Neural progenitor cell (in vitro differentiated cells): ENCODE measurements around the gene GPLD1. TPM values are rescaled to one million over a fixed set of nuclear protein-coding genes. Genes with fewer than 3 reads are reported as not detected.

ENCODE experiments used
- DNase-seq: peaks from one replicate; pipeline ENCODE4 v3.0.0-alpha.2; 2016; ENCODE audit warnings: low spot score
- H2AFZ ChIP-seq: fragments of 200-600 bp; sonication (generic); replicated peaks from 2 replicates; pipeline ENCODE4 v1.6.1; 2016; ENCODE audit warnings: antibody characterized with exemption
- H3F3A ChIP-seq: fragments of 200-600 bp; sonication (generic); 2 replicates; pipeline ENCODE4 v1.6.1; 2016; ENCODE audit warnings: antibody characterized with exemption, low read depth
- H3K27ac ChIP-seq: fragments of 200-600 bp; sonication (generic); 2 replicates; pipeline ENCODE4 v1.5.1; 2016; ENCODE audit warnings: mild to moderate bottlenecking
- H3K27me3 ChIP-seq: fragments of 200-600 bp; sonication (generic); 2 replicates; pipeline ENCODE4 v1.6.1; 2016; ENCODE audit warnings: mild to moderate bottlenecking, moderate library complexity
- H3K36me3 ChIP-seq: fragments of 200-600 bp; sonication (generic); 2 replicates; pipeline ENCODE4 v1.5.1; 2016
- H3K4me1 ChIP-seq: fragments of 200-600 bp; sonication (generic); 2 replicates; pipeline ENCODE4 v1.6.1; 2016; ENCODE audit warnings: mixed run types
- H3K4me2 ChIP-seq: fragments of 200-600 bp; sonication (generic); 2 replicates; pipeline ENCODE4 v1.6.1; 2016
- H3K4me3 ChIP-seq: fragments of 200-600 bp; sonication (generic); 2 replicates; pipeline ENCODE4 v1.5.1; 2016
- H3K79me2 ChIP-seq: fragments of 200-600 bp; sonication (generic); 2 replicates; pipeline ENCODE4 v1.6.1; 2016; ENCODE audit warnings: low read depth
- H3K9ac ChIP-seq: fragments of 200-600 bp; sonication (generic); 2 replicates; pipeline ENCODE4 v1.6.1; 2016
- H3K9me3 ChIP-seq: fragments of 200-600 bp; sonication (generic); 2 replicates; pipeline ENCODE4 v1.5.1; 2016; ENCODE audit warnings: low read depth
- H4K20me1 ChIP-seq: fragments of 200-600 bp; sonication (generic); 2 replicates; pipeline ENCODE4 v1.6.1; 2016; ENCODE audit warnings: low read depth
- H3K27ac Mint-ChIP-seq: 3 replicates; pipeline ENCODE4 v1.8.0; 2021; ENCODE audit warnings: mixed read lengths
- H3K27me3 Mint-ChIP-seq: 2 replicates; pipeline ENCODE4 v1.8.0; 2022; ENCODE audit warnings: low read depth, mild to moderate bottlenecking, inconsistent platforms, moderate library complexity, mixed read lengths; ENCODE audit not compliant: insufficient read depth
- H3K36me3 Mint-ChIP-seq: 3 replicates; pipeline ENCODE4 v1.8.0; 2021; ENCODE audit warnings: mixed read lengths
- H3K4me1 Mint-ChIP-seq: 3 replicates; pipeline ENCODE4 v1.8.0; 2021; ENCODE audit warnings: mixed read lengths
- H3K4me3 Mint-ChIP-seq: 3 replicates; pipeline ENCODE4 v1.8.0; 2021; ENCODE audit warnings: mild to moderate bottlenecking, moderate library complexity, mixed read lengths
- H3K9me3 Mint-ChIP-seq: 3 replicates; pipeline ENCODE4 v1.8.0; 2020; ENCODE audit warnings: mixed read lengths
- EZH2 ChIP-seq: fragments of 200-600 bp; sonication (generic); IDR thresholded peaks from 2 replicates; pipeline ENCODE4 v1.6.1; 2017; ENCODE audit warnings: antibody characterized with exemption, mild to moderate bottlenecking, moderate library complexity
- EZH2phosphoT487 ChIP-seq: fragments of 200-600 bp; sonication (generic); IDR thresholded peaks from 2 replicates; pipeline ENCODE4 v1.6.1; 2017; ENCODE audit warnings: antibody characterized with exemption
- total RNA-seq: library from RNA; depleted of rRNA; stranded (reverse); fragments of >200 nt; gene quantifications from 2 replicates; pipeline ENCODE4 v1.2.3, GENCODE V29; 2015; ENCODE audit warnings: low replicate concordance
- TF ChIP-seq, protein P1 (sequence below): fragments of 200-600 bp; sonication (generic); IDR thresholded peaks from 2 replicates; pipeline ENCODE4 v1.5.1; 2017; ENCODE audit warnings: antibody characterized with exemption, mild to moderate bottlenecking

GPLD1 gene
- total RNA-seq, 1 donor from 2014 or later: 8.3 TPM

DNA sequence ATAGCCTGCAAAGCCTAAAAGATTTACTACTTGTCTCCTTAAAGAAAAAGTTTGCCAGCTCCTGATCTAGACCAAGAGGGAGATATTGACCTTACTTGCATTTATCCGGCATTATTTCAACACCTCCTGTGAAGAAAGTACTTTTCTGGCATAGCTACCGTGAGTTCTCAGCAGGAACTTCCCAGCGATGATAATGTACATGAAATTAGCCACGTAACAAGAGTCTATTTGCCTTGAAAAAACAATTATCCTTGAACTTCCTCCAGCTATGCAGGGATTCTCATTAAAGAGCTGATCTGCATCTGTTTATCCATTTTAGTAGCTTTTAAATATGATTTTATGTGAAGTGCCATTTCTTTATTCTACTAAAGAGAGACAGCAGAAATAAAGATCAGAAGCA lies 47.1 kb upstream of the GPLD1 start:
- H2AFZ ChIP-seq: no peak overlapping the region
- H3K27ac ChIP-seq: no peak overlapping the region
- DNase-seq: no peak
- peaks cover 8% of the 10 kb centered on the region for H3F3A ChIP-seq
- H4K20me1 ChIP-seq: no peaks in the 10 kb centered on the region
- Mint-ChIP-seq H3K27ac (no peak overlapping the region), H3K36me3 (peaks cover 4% of the 10 kb centered on the region), H3K4me1 (peaks cover 12% of the 10 kb centered on the region), H3K9me3 (no peaks in the 10 kb centered on the region), H3K4me3 (no peak overlapping the region), H3K27me3 (peaks cover 2% of the 10 kb centered on the region)
- H3K4me3 ChIP-seq: no peak overlapping the region
- H3K9ac ChIP-seq: no peak overlapping the region
- H3K36me3 ChIP-seq: no peaks in the 10 kb centered on the region
- H3K4me1 ChIP-seq: peaks cover 18% of the 10 kb centered on the region
- TF ChIP-seq, protein P1, sequence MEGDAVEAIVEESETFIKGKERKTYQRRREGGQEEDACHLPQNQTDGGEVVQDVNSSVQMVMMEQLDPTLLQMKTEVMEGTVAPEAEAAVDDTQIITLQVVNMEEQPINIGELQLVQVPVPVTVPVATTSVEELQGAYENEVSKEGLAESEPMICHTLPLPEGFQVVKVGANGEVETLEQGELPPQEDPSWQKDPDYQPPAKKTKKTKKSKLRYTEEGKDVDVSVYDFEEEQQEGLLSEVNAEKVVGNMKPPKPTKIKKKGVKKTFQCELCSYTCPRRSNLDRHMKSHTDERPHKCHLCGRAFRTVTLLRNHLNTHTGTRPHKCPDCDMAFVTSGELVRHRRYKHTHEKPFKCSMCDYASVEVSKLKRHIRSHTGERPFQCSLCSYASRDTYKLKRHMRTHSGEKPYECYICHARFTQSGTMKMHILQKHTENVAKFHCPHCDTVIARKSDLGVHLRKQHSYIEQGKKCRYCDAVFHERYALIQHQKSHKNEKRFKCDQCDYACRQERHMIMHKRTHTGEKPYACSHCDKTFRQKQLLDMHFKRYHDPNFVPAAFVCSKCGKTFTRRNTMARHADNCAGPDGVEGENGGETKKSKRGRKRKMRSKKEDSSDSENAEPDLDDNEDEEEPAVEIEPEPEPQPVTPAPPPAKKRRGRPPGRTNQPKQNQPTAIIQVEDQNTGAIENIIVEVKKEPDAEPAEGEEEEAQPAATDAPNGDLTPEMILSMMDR: no peak
- no peak overlapping the region for H3K4me2 ChIP-seq
- H3K79me2 ChIP-seq: no peaks in the 10 kb centered on the region
- H3K9me3 ChIP-seq: no peaks in the 10 kb centered on the region
- no peaks in the 10 kb centered on the region for H3K27me3 ChIP-seq

DNA sequence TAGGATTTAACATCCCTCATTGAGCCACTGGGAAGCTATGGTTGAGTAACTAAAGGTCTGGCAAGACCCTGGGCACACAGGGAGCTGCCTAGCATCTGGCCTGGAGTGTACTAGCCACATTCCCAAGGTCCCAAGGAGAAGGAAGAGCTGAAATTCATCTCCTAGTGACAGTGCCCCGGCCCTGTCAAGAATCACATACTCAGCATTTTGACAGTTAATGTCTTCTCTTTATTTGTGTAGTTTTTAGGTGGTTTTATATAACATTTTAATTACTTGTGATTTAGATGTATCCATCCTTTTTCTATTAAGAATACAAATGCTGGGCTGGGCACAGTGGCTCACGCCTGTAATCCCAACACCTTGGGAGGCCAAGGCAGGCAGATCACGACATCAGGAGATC lies 45.8 kb upstream of the GPLD1 start:
- no peak overlapping the region for H2AFZ ChIP-seq
- peaks cover 7% of the 10 kb centered on the region for H3F3A ChIP-seq
- H3K9me3 Mint-ChIP-seq: no peaks in the 10 kb centered on the region
- H3K4me3 Mint-ChIP-seq: no peak overlapping the region
- no peak overlapping the region for H3K9ac ChIP-seq
- H3K27ac Mint-ChIP-seq: no peak overlapping the region
- no peaks in the 10 kb centered on the region for H3K9me3 ChIP-seq
- H3K4me1 ChIP-seq: peaks cover 18% of the 10 kb centered on the region
- no peak overlapping the region for H3K27ac ChIP-seq
- peaks cover 2% of the 10 kb centered on the region for H3K27me3 Mint-ChIP-seq
- TF ChIP-seq, protein P1: no peak
- TF ChIP-seq EZH2phosphoT487 (no peak), EZH2 (no peak)
- DNase-seq: no peak
- no peaks in the 10 kb centered on the region for H3K27me3 ChIP-seq
- H3K79me2 ChIP-seq: no peaks in the 10 kb centered on the region
- no peaks in the 10 kb centered on the region for H4K20me1 ChIP-seq
- no peak overlapping the region for H3K4me2 ChIP-seq
- peaks cover 12% of the 10 kb centered on the region for H3K4me1 Mint-ChIP-seq
- no peaks in the 10 kb centered on the region for H3K36me3 ChIP-seq
- H3K4me3 ChIP-seq: no peak overlapping the region
- H3K36me3 Mint-ChIP-seq: peaks cover 7% of the 10 kb centered on the region

DNA sequence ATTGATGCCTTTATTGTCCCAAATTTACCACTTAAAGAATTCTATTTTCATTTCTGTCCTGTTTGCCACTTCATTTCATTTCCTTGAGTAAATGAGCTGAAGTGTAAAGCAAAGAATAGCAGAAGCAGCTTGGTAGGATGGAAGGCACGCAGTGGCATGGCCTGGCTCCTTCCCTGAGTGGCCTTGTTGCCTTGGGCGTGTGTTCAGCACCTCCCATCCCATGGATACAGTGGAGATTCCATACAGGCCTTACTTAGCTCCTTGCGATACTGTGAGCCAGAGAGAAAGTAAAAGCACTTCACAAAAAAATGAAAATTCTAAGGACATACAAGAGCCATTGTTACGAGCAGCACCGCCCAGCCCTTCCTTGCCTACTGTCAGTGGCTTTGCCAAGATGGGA lies 45.0 kb upstream of the GPLD1 start:
- Histone ChIP-seq H3K4me2 (no peak overlapping the region), H3K79me2 (no peaks in the 10 kb centered on the region), H3K36me3 (no peaks in the 10 kb centered on the region), H3K4me1 (peaks cover 11% of the 10 kb centered on the region), H3K27ac (no peak overlapping the region), H3F3A (no peaks in the 10 kb centered on the region), H3K4me3 (no peak overlapping the region), H3K9ac (no peak overlapping the region), H3K27me3 (no peaks in the 10 kb centered on the region), H2AFZ (no peak overlapping the region), H4K20me1 (no peaks in the 10 kb centered on the region), H3K9me3 (no peaks in the 10 kb centered on the region)
- no peak for TF ChIP-seq EZH2phosphoT487
- TF ChIP-seq, protein P1: no peak
- TF ChIP-seq EZH2: no peak
- Mint-ChIP-seq H3K4me1 (peaks cover 9% of the 10 kb centered on the region), H3K27ac (no peak overlapping the region), H3K36me3 (peaks cover 7% of the 10 kb centered on the region), H3K4me3 (no peak overlapping the region), H3K9me3 (no peaks in the 10 kb centered on the region), H3K27me3 (peaks cover under 1% of the 10 kb centered on the region)
- no peak for DNase-seq

DNA sequence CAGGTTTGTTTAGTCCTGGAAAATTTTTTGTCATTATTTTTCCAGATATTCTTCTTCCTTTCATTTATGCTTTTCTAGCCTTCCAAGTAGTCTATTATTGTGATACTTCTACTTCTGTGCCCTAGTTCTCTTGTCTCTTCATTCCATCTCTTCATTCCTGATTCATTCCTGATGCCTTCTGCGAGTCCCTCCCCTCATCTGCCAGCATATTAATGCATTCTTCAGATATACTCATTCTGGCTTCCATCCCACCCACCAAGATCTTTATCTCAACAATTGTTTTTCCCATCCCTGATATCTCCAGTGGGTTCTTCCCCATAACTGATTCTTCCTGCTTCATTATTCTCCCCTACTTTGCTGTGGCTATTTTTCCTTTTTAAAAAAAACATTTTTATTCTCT lies 40.6 kb upstream of the GPLD1 start:
- no peaks in the 10 kb centered on the region for H3K79me2 ChIP-seq
- H4K20me1 ChIP-seq: no peaks in the 10 kb centered on the region
- Mint-ChIP-seq H3K27ac (no peak overlapping the region), H3K27me3 (no peaks in the 10 kb centered on the region), H3K9me3 (no peaks in the 10 kb centered on the region), H3K4me1 (no peaks in the 10 kb centered on the region), H3K4me3 (no peak overlapping the region), H3K36me3 (peaks cover 7% of the 10 kb centered on the region)
- no peak overlapping the region for H3K4me3 ChIP-seq
- H3F3A ChIP-seq: no peaks in the 10 kb centered on the region
- no peak for DNase-seq
- TF ChIP-seq EZH2: no peak
- TF ChIP-seq EZH2phosphoT487: no peak
- TF ChIP-seq, protein P1: no peak
- H2AFZ ChIP-seq: no peak overlapping the region
- H3K4me2 ChIP-seq: no peak overlapping the region
- no peaks in the 10 kb centered on the region for H3K27me3 ChIP-seq
- H3K36me3 ChIP-seq: no peaks in the 10 kb centered on the region
- no peaks in the 10 kb centered on the region for H3K9me3 ChIP-seq
- no peak overlapping the region for H3K27ac ChIP-seq
- no peak overlapping the region for H3K9ac ChIP-seq
- peaks cover 5% of the 10 kb centered on the region for H3K4me1 ChIP-seq
